ENCODE results near the gene COQ3.

DNA sequence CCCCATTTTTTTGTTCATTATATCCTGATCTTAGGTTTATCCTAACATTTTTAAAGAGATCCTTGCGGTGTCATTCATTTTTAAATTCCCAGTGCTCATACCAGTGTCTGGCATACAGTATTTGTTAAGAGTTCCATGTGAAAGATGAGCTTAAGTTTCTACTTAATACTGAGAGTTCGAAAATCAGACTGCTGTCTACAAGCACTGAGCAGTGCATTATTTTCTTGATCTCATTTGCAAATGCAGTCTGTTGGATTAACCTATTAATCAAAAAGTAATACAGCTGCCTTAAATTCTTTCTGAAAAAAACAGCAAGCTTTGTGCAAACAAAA, 663 bp downstream of the COQ3 start:
- TF ChIP-seq, protein P1, sequence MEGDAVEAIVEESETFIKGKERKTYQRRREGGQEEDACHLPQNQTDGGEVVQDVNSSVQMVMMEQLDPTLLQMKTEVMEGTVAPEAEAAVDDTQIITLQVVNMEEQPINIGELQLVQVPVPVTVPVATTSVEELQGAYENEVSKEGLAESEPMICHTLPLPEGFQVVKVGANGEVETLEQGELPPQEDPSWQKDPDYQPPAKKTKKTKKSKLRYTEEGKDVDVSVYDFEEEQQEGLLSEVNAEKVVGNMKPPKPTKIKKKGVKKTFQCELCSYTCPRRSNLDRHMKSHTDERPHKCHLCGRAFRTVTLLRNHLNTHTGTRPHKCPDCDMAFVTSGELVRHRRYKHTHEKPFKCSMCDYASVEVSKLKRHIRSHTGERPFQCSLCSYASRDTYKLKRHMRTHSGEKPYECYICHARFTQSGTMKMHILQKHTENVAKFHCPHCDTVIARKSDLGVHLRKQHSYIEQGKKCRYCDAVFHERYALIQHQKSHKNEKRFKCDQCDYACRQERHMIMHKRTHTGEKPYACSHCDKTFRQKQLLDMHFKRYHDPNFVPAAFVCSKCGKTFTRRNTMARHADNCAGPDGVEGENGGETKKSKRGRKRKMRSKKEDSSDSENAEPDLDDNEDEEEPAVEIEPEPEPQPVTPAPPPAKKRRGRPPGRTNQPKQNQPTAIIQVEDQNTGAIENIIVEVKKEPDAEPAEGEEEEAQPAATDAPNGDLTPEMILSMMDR (conservative IDR thresholded peaks at IDR 0.05; ENCODE audit: low read length) = no peak
- TF ChIP-seq EZH2phosphoT487 (IDR thresholded peaks at IDR 0.05; ENCODE audit: borderline replicate concordance, low read depth, low read length) = no peak
